Left ventricle myocardium superior (tissue), 1 donor: Measurements from ENCODE around the gene GMNN. TPM values are rescaled to one million over a fixed set of nuclear protein-coding genes. Genes with fewer than 3 reads are reported as not detected.
A peak's percentile ranks its signal among the peaks of the same experiment; 100 is the strongest.
"Not testable (repeated sequence)": the region's sequence is repeated elsewhere in the genome, so short reads cannot be mapped to it uniquely, and the experiment has no call there.

Source experiments
- ATAC-seq: fragments of 200-7000 bp; cut with Tn5 transposase; one replicate; pipeline ENCODE4 v1.9.1; 2020; ENCODE audit warnings: mild to moderate bottlenecking, moderate library complexity
- DNase-seq: peaks from one replicate; pipeline ENCODE4 v3.0.0-alpha.2; 2020
- intact Hi-C: fragments of 100-400 bp; cut with micrococcal nuclease; formaldehyde crosslinking; loops from one replicate; pipeline ENCODE4 v1.11.0; 2022
- long read RNA-seq: library from polyadenylated mRNA; unstranded; transcript quantifications from one replicate; pipeline ENCODE4 v2.0.0, GENCODE V29; 2021
- total RNA-seq: library from RNA; stranded (reverse); fragmentation: NEBNext Ultra II Directional; extraction: Animal tissue kit (Norgen Biotek cat#: 25700); gene quantifications from one replicate; pipeline ENCODE4 v1.2.1, GENCODE V29; 2021
- donor health status: DM: no; HTN: yes; CAD: no; lungs with severe emphysema.

The GMNN gene
- total RNA-seq: 8.3 TPM
- long read RNA-seq, transcript GMNN-201 (7 exons, 1,262 nt): major isoform, 7 of 14 reads
- long read RNA-seq, transcript GMNN-202 (7 exons, 1,133 nt): major isoform, 7 of 14 reads
- long read RNA-seq, partial matches to known transcripts: 0 of 14 reads
- long read RNA-seq, other reads (novel, unspliced or antisense): 0 of 14 reads

GRCh38 chr6:24774696-24775519 lies at the start of gene GMNN:
Gene GMNN (plus strand): TSS chr6:24774937. CDS start chr6:24777247, 2,310 bp downstream.
- DNase-seq: peak; percentile 100
- ATAC-seq: peak; percentile 99
- intact Hi-C loops: loop anchor here (5.0 kb wide), 1 partner anchor 193 kb away; no protein-coding TSS in a partner anchor

DNA sequence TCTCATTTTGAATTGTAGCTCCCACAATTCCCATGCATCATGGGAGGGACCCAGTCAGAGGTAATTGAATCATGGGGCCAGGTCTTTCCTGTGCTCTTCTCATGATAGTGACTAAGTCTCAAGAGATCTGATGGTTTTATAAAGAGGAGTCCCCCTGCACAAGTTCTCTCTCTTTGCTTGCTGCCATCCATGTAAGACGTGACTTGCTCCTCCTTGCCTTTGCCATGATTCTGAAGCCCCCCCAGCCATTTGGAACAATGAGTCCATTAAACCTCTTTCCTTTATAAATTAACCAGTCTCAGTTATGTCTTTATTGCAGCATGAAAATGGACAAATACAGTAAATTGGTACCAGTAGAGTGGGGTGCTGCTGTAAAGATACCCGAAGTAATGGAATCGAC lies 44.1 kb upstream of the GMNN start:
- ATAC-seq, intact Hi-C loops: not testable (repeated sequence)

DNA sequence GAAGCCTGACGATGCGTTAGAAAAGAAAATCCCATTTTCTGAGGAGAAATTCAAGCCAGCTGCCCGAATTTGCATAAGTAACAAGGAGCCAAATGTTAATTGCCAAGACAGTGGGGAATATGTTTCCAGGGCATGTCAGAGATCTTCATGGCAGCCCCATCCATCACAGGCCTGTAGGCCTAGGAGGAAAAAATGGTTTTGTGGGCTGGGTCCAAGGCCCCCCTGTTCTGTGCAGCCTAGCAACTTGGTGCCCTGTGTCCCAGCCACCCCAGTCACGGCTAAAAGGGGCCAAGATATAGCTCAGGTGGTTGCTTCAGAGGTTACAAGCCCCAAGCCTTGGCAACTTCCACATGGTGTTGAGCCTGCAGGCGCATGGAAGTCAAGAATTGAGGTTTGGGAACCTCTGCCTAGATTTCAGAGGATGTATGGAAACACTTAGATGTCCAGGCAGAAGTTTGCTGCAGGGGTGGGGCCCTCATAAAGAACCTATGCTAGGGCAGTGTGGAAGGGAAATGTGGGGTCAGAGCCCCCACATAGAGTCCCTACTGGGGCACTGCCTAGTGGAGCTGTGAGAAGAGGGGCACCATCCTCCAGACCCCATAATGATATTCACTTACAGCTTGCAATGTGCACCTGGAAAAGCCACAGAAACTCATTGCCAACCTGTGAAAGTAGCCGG lies 43.1 kb upstream of the GMNN start:
- intact Hi-C loops, ATAC-seq, DNase-seq: not testable (repeated sequence)

More for the DNA sequence above, 44.1 kb upstream of the GMNN start:
- DNase-seq: not testable (repeated sequence)

DNA sequence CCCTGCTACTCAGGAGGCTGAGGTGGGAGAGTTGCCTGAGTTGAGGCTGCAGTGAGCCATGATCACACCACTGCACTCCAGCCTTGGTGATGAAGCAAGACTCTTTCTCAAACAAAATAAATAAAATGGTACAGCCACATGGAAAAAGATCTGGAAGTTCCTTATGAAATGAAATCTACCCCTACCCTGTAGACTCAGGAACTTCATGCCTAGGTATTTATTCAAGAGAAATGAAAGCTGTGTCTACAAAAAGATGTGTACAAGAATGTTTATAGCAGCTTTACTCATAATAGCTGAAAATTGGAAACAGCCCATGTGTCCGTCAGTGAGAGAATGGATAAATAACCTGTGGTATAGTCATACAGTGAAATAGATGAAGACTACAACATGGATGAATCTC lies 40.6 kb upstream of the GMNN start:
- intact Hi-C loops: no loop called here
- ATAC-seq: no peak
- DNase-seq: no peak

- ATAC-seq, DNase-seq, intact Hi-C loops: not testable (repeated sequence)
These were observed 40.0 kb upstream of the GMNN start for GRCh38 chr6:24734710-24735109.

- intact Hi-C loops: no loop called here
- ATAC-seq (no peak), DNase-seq (no peak)
These were observed 36.0 kb upstream of the GMNN start for GRCh38 chr6:24738741-24739140.

DNA sequence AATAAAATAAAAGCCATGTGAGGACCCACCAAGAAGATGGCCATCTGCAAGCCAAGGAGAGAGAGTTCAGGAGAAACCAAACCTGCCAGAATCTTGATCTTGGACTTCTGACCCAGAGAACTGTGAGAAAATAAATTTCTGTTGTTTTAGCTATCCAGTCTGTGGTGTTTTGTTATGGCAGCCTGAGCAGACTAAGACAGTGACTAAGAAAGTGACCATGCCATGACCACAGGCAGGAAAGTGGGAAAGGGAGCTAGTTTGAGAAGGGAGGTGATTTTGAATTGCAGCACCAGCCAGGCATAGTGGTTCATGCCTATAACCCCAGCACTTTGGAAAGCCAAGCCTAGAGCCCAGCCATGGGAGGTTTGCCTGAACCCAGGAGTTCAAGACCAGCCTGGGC lies 33.9 kb upstream of the GMNN start:
- ATAC-seq: no peak
- intact Hi-C loops: no loop called here
- no peak for DNase-seq

DNA sequence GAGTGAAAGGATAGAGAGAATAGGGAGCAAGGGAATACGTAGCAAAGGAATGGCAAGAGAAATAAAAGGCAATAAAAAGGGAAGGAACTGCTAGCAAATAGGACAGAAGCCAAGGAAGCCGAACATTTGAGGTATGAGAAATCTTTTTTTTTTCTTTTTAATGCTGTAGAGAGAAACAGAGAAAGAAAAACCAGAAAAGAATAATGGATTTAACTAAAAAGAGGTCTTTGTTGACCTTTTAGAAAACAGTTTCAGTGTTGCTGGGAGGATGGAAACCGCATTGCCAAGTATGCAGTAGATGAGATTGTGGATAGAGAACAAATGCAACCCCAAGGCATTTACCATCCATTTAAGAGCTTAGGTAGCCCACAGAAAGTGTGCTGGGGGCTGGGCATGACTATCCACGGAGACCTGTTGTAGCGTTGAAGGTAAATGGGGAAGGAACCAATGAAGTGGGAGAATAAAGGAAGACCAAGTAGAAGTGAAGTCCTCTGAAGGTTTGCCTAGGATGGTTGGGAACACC lies 32.5 kb upstream of the GMNN start:
- intact Hi-C loops: no loop called here
- ATAC-seq (no peak), DNase-seq (no peak)

DNA sequence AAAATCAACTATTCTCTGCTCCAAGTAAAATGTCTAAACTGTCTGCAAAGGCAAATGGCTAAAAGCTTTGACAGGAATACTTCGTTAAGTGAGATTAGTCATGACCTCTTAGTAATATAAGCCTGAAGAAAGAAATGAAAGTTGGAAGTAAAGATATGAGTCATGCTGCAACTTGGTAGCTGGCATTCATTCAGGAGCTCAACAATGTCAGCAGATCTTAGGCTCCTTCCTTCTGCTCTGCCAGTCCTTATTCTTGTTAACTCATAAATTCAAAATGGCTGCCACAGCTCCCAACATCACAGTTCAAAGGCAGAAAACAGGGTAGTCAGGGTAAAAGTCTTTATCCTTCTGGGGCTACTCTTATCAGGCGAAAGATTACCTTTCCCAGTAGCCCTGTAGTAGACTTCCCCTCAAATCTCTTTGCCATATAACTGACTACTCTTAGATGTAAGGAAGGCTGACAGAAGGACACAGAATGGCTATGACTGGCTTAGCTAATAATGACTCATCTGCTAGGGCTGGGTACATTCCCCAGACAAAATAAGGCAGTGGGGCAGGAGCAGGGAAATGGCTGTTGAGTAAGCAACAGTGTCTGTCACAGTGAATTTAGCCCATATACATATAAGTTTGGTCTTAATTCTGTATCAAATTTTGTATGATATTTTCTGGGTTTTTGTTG lies 31.3 kb upstream of the GMNN start:
- DNase-seq: no peak
- ATAC-seq: peak; percentile 60
- intact Hi-C loops: no loop called here

- intact Hi-C loops: no loop called here
- DNase-seq (no peak), ATAC-seq (no peak)
These were observed 30.8 kb upstream of the GMNN start for GRCh38 chr6:24743944-24744335.

DNA sequence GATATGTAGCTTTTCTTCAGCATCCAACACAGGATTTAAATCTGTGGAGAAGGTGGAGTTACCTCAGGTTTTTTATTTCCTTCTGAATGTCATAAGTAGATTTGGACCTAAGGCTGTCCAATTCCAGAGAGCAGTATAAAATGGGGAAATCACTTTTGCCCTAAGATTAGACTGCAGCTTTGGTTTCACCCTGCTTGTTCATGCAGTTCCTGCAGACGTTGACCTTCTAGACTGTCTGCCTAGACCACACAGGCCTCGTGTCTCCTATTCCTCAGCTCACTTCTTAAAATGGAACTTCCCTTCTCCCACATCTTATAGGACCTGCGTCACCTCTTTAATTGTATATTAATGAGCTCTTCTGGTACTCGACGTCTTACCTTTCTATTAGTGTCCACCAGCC lies 29.8 kb upstream of the GMNN start:
- intact Hi-C loops: no loop called here
- ATAC-seq: peak; percentile 64
- no peak for DNase-seq

GRCh38 chr6:24749297-24749696 lies 25.4 kb upstream of the GMNN start:
- intact Hi-C loops: no loop called here
- DNase-seq (no peak), ATAC-seq (no peak)

- DNase-seq, ATAC-seq, intact Hi-C loops: not testable (repeated sequence)
These were observed 23.9 kb upstream of the GMNN start for GRCh38 chr6:24750878-24751277.

GRCh38 chr6:24752503-24752902 lies 22.2 kb upstream of the GMNN start:
- DNase-seq (no peak), ATAC-seq (no peak)
- intact Hi-C loops: no loop called here

- ATAC-seq (no peak), DNase-seq (no peak)
- intact Hi-C loops: no loop called here
These were observed 21.7 kb upstream of the GMNN start for GRCh38 chr6:24752917-24753492.

GRCh38 chr6:24753545-24753944 lies 21.2 kb upstream of the GMNN start:
- intact Hi-C loops: no loop called here
- DNase-seq: no peak
- ATAC-seq: no peak

- DNase-seq, ATAC-seq, intact Hi-C loops: not testable (repeated sequence)
These were observed 20.4 kb upstream of the GMNN start for GRCh38 chr6:24754378-24754777.

DNA sequence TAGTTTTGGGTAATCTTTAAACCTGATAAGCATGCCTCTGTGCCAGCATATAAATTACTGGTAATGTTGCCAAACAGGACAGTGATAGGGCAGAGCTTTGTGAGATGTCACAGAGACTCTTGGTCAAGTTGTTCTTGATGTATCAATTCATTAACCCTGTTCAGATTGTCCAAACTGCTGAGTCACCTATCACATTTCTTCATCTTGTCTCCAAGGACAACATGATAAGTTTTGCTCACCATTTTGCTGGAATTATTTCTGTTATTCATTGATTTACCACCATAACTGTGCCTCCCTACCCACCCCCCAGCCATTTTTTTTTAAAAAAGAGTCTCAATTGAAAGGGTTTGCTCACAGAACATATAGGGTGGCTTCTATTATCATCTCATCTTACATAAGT lies 19.5 kb upstream of the GMNN start:
- DNase-seq: no peak
- intact Hi-C loops: no loop called here
- no peak for ATAC-seq

DNA sequence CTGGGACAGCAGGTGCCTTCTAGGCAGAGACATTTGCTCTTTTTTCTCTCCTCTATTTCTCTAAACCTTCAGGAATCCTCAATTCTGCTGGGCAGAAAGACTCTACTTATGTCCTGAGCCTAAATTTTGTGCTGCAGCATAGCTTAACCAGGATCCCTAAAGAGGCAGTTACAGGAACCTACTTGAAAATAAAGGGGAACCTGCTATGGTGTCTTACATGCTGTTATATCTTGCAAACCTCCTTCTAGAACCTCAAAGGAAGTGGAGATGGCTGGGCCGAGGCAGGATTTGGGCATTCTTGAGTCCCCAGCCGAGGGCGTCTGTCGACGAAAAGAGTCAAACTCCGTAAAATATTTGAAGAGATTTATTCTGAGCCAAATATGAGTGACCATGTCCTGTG lies 17.1 kb upstream of the GMNN start:
- DNase-seq (no peak), ATAC-seq (no peak)
- intact Hi-C loops: no loop called here
